Retina (tissue), 1 donor: ENCODE results near the gene DGCR8.
"Not testable (repeated sequence)": the region's sequence is repeated elsewhere in the genome, so short reads cannot be mapped to it uniquely, and the experiment has no call there.

Experiments used
- DNase-seq: peaks from one replicate; pipeline ENCODE4 v3.0.0-alpha.2; 2016

DGCR8 gene

DNA sequence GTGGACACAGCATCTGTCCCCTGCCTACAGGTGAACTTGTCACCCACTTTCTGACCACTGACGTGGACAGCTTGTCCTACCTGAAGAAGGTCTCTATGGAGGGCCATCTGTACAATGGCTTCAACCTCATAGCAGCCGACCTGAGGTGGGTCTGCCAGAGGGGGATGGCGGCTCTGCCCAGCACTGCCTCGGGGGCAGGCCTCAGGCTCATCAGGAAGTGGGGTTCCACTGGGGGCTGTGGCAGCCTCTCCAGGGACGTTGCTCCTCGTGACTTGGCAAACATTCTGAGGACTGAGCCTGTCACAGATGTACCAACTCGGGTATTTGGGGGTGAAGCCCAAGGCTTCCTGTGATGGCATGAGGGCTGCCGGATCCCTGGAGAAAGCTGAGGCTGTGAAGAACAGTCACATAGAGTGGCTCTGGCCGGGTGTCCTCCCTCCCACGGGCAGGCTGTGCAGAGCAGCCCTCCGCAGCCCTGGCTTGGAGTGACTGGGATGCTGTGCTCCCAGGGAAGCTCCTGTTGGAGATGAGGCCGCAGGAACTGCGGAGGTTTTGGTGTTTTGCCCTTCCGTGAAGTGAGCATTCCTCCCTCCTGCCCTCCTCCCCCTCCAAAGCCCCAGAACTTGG lies 26.5 kb upstream of the DGCR8 start:
- DNase-seq: no peak

DNA sequence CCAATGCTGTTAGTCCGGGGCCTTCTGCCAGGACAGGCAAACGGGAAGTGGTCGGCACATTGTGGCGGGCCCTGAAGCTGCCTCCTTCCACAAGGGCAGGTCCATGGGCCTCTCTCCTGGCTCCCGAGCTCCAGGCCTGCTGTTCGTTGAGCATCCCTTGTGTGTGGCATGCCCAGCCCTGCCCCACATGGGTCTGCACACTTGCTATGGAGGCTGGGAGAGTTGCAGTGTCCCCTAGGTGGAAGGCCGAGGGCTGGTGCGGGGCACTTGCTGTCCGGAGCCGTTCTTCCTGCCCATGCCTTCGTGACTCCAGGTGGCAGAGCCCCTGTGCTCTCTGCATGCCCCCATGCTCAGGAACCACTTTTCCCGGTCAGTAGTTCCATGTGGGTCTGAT lies 26.0 kb upstream of the DGCR8 start:
- DNase-seq: no peak

DNA sequence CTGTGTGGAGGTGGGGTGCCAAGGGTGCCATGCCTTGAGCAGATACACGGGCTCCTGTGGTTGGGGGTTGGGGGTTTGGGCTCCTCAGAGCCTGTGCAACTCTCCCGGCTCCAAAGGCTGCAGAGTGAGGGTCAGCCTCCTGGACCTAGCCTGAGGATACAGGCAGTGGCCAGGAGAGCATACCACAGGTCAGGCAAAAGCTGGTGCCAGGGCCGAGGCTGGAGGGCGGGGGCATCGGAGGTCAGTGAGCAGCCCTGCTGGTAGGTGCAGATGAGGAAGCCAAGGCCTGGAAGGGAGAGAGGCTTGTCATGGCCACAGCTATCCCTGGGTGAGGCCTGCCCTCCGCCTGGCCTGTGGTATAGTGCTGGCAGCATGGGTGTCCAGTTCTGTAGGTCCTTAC lies 25.6 kb upstream of the DGCR8 start:
- no peak for DNase-seq

DNA sequence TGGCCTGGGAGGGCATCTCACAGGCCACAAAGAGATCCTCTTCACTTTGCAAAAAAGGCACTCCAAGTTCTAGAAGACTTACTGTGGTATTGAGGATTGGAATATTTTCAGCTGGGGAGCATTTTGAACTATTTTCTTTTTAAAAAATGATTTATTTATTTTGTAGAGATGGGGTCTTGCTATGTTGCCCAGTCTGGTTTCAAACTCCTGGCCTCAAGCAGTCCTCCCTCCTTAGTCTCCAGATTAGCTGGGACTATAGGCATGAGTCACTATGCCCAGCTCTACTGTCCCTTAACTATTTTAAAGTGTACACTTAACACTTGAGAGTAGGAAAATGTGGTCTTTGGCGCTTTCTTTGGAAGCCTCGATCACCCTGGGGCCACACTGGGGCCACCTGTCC lies 24.9 kb upstream of the DGCR8 start:
- no peak for DNase-seq

DNA sequence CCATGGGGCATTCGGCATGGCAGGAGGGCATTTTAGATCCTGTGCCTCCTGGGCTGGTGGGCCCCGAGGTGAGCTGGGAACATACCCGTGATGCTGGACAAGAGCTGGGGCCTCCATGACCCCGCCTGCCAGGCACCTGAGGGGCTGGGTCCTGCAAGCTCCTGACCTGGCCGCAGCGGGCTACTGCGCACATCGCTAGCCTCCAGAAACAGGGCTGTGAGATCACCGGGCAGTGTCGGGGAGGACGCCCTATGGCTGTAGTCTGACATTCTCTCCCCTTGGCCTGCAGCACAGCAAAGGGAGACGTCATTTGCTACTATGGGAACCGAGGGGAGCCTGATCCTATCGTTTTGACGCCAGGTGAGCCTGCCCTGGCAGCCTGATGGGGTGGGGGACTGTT lies 24.4 kb upstream of the DGCR8 start:
- DNase-seq: no peak

DNA sequence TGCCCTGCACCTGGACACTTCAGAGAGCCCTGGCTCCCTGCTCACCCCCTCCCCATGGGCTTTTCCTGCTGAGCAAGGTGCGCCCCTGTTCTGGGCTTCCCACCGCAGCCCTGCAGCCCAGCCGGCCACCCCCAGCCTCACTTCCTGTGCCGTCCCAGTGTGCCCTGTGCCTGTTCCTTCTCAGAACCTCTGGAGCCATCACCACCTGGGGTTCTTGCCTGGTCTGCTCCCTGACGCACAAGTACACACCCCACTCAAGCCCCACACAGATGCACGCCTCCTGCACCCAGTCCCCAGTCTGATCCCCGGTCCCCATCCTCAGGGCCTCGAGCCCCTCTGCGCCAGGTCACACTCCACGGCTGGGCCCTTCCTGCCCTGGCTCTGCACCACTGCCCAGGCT lies 23.9 kb upstream of the DGCR8 start:
- no peak for DNase-seq

DNA sequence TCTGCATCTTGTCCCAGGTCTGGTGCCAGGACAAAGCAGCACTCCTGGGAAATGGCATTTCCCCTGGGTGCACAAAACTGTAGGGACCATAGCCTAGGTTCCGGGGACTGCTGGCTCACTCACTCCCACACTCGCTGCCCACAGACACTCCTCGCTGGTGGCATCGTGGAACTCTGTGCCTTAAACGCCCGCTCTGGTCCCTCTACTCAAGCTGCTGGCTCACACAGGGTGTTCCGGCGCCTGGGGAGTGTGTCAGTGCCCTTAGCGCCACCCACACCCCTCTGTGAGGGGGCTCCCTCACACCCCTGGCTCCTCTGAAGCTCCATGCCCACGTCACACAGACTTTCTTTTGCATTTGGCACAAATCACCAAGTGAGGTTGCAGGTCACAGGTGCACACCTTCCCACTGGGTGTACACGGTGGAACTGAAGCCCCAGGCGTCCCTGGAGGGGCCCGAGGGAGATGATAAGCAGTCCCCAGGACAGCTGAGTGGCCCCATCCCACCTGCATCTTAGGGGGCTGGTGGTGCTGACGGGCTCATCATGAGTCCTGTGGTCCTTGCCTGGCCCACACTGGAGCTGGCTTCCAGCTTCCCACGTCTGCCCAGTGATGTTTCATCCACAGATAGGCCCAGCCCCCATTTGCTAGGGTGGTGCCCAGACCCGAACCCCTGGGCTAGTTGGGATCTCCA lies 23.2 kb upstream of the DGCR8 start:
- DNase-seq: no peak

DNA sequence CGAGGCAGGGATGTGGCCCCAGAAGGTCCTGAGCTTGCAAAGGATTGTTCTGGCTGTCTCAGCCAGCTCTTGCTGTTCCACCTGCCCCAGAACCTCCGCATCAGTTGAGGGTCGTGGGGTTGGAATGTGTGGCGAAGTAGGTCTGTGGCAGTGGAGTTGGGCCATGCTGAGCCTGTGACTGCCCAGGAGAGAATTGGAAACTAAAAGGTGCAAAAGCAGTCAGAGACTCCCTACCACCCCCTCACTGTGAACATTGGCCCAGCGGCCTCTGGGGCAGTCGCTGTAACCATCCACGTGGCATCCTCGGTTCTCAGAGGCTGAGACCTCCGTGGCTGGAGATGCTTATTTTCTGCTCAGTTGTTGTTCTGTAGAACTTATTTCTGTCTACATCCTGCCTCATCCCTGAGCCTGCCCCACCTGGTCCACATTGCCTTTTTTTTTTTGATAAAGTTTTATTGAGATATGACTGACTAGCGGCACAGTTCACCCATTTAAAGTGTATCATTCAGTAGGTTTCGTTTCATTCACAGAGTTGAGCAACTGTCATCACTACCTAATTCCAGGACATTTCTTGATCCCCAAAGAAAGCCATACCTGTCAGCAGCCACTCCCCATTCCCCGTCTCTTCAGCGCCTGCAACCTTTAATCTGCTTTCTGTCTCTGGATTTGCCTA lies 22.3 kb upstream of the DGCR8 start:
- DNase-seq: no peak

DNA sequence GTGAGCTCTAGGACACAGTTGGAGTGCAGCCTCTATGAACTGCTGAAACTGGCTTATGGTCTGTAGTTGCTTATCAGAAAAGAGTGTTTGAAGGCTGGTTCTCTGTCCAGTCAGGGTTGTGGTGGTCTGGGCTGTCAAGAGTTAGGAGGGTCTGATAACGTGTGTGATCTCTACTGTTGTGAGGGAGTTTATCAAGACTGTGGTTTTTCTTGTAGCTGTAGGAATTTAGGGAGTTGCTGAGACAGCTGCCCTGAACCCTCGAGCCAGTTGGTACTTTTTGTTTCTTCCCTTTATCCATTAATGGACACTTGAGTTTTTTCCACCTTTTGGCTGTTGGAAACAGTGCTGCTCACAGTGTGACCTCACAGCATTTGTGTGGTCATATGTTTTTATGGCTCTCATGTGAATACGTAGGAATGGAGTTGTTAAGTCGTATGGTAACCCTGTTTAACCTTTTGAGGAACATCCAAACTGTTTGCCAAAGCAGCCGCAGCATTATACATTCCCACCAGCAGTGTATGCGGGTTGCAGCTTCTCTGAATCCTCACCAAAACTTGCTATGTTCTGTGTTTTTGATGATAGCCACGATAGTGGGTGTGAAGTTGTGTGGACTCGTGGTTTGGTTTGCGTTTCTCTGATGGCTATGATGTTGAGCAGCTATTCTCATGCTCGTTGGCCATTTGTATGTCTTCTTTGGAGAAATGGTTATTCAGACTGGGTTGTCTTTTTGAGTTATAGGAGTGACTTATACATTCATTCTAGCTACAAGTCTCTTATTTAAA lies 20.9 kb upstream of the DGCR8 start:
- no peak for DNase-seq

DNA sequence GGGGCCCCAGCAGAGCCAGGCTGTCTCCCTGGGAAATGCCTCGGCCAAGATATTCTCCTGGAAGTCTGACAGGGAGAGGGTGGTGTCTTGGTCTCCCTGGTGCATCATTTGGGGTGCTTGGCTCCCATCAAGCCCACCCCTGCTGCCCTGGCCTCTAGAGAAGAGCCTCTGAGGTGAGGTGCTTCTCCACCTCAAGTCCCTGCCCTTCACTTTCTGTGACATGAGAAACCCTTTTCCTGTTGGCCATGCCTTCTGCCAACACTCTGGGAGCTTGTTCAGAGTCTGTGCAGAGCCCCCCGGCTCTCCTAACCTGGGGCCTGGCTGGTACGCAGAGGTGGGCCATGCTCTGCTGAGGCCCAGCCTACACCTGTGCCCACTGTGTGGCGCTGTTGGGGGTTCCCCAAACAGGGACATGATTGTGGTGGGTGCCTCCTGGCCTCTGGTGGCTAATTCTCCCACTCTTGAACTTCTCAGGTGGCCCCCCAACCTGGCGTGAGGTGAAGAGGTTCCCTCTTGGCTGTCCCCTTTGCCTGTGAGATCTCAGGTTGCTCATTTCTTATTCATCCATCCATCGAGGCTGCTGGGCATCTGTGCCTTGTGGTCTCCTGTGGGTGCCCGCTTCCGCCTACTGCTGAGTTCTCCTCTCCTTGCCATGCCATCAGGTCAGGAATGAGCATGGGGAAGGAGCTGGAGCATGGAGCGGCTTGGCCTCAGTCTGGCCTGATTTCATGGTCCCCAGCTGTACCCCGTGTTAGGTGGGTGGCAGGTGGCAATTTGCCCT lies 19.2 kb upstream of the DGCR8 start:
- DNase-seq: no peak

DNA sequence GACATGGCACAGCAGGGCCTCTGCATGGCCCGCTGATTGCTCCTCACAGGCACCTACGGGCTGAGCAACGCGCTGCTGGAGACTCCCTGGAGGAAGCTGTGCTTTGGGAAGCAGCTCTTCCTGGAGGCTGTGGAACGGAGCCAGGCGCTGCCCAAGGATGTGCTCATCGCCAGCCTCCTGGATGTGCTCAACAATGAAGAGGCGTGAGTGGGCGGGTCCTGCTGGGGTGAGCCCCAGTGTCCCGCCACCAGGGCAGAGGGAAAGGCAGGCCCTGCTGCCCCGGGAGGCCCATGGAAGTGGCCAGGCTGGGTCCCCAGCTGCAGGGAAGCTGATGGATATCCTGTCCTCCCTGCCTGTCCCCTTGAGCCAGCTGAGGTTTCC lies 18.6 kb upstream of the DGCR8 start:
- no peak for DNase-seq

DNA sequence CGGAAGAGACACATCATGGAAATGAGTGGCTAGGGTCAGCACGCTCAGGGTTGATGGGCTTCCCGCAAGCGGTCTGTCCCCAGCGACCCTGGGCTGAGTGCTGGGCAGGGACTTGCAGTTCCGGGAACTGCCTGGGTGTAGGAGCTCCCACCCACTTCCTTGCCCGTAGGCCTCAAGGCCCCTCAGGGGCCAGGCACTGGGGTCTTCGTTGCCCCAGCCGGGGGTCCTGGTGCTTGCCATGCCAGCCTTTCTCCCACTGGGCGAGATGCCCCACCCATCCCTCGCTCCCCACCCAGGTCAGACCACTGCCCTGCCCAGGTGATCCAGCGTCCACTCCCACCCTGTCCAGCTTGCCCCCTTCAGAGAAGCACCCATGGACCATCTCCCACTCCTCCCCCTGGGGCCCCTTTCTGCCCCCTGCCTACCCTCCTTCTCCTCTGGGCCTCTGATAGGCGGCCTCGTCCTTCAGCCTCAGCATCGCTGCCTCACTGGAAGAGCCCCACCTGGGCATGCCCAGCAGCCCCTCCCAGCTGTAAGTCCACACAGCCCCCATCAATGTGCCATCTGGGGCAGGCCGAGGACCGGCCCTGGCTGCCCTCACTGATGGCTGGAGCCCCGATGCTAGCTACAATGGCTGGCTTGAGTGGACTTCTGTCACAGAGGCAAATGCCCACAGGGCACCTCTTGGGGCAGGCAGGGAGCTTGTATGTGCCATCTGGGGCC lies 17.8 kb upstream of the DGCR8 start:
- no peak for DNase-seq

DNA sequence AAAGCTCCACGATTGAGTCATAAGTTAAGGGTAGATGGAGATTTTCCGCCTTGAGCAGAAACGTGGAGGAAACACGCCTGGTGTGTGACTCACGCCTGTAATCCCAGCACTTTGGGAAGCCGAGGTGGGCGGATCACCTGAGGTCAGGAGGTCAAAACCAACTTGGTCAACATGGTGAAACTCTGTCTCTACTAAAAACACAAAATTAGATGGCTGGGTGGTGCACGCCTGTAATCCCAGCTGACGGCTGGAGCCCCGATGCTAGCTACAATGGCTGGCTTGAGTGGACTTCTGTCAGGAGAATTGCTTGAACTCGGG lies 17.3 kb upstream of the DGCR8 start:
- DNase-seq: no peak

DNA sequence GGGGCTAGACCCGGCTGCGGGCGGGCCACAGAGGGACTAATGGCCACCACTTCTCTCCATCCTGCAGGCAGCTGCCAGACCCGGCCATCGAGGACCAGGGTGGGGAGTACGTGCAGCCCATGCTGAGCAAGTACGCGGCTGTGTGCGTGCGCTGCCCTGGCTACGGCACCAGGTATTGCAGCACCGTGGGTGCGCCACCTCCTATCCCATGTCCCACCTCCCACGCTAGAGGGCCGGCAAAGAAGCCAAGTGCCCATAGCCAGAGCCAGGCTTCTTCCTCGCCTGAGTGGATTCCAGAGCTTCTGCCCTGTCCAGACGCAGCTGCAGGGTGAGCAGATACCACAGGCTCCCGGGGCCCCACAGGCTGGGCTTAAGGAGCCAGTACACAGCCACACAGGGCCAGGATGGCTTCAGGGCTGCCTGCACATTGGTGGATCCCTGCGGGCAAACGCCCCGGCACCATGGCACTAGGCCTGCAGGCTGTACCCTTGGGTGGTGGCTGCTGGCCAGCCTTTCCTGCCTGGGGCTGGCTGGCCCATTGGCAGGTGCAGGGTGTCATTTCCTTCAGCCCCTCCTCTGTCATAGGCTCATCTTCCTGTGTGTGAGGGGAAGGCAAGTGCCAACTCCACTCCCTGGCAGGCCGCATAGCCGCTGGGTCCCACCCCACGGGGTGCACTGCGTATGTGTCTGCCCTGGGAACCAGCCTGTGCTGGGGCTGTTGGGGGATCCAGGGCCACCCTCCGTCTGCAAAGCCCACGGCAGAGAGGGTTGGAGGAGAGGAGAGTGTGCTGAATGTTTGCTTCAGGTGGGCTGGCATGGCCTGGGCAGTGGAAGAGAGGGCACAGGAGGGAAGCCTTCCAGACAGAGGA lies 16.5 kb upstream of the DGCR8 start:
- DNase-seq: no peak

DNA sequence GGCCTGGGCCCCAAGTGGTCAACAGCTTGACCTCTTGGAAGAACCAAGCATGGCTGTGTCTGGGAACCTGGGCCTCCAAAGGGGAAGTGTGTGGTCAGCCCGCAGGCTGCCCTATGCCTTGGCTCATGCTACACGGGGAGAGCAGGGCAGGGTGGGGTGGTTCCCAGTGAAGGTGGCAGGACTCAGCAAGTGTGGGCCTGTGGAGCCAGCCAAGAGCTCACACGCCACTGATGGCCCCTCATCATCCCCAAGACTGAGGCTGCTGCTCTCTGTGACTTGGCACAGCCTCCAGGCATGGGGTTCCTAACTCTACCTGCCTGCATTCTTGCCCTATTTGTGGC lies 15.9 kb upstream of the DGCR8 start:
- no peak for DNase-seq

DNA sequence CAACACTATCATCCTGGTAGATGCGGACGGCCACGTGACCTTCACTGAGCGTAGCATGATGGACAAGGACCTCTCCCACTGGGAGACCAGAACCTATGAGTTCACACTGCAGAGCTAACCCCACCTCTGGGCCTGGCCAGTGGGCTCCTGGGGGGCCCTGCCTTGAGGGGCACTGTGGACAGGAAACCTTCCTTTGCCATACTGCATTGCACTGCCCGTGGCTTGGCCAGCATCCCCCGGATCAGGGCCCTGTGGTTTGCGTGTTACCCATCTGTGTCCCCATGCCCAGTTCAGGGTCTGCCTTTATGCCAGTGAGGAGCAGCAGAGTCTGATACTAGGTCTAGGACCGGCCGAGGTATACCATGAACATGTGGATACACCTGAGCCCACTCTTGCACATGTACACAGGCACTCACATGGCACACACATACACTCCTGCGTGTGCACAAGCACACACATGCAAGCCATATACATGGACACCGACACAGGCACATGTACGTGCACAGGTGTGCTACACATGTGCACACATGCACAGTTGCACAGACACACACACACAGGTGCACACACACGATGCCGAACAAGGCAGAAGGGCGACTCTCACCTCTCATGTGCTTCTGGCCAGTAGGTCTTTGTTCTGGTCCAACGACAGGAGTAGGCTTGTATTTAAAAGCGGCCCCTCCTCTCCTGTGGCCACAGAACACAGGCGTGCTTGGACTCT lies 15.3 kb upstream of the DGCR8 start:
- no peak for DNase-seq

DNA sequence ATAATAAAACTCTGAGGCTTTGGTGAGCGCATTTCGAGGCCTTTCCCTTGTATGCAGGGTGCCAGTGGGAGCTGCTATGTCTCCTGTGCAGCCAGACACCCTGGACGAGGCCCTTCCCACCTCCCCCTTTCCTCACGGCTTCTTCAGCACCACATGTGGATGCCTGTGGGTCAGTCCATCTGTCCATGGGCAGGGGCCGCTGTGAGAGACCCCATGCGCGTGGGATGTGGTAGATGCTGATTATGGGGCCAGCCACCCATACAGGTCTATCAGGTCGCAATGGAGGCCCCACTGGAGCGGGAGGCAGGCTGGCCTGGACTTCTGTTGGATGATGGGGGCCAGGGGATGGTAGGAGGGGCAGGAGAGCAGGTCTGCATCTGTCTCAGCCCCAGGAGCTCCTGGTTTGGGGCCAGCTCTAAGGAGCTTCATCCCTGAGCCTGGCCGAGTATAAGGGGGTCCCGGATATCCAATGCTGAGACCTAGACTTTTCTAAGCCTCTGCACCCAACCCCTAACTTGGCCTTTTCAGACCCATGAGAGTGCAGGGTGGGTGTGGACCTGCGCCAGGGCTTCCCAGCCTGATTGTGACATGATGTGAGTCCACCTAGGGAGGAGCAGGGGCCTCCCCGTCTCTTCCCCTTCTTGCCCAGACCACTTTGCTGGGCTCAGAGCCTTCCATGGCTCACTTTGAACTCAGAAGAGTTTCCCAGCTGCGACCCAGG lies 14.0 kb upstream of the DGCR8 start:
- no peak for DNase-seq

DNA sequence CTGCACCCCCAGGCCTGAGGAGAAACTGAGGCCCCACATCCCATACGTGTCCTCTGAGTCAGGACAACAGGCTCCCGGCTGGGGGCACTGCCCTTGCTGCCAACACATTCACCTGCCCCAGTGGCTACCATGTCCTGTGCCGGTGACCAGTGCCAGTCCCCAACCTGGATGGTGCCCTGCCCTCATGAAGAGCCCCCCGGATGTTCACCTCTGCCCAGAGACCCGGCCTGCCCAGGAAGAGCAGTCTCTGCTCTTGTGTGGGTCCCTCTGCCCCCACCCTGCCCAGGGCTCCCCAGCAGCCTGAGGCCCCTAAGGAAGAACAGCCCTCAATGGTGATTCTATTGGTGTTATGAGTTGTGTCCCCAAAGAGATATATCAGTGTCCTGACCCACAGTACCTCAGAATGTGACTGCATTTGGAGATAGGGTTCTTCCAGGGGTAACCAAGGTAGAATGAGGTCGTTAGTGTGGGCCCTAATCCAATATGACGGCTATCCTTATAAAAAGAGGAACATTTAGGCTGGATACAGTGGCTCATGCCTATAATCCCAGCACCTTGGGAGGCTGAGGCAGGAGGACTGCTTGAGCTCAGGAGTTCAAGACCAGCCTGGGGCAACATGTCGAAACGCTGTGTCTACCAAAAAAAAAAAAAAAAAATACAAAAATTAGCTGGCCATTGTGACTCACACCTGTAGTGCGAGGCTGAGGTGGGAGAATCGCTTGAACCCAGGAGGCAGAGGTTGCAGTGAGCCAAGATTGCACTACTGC lies 13.2 kb upstream of the DGCR8 start:
- DNase-seq: no peak

DNA sequence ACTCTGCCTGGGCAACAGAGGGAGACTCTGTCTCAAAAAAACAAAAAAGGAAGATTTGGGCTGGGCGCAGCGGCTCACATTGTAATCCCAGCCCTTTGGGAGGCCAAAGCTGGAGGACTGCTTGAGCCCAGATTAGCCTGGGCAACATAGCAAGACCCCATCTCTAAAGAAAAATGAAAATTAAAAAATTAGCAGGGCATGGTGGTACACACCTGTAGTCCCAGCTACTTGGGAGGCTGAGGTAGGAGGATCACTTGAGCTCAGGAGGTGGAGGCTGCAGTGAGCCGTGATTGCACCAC lies 12.7 kb upstream of the DGCR8 start:
- DNase-seq: not testable (repeated sequence)

DNA sequence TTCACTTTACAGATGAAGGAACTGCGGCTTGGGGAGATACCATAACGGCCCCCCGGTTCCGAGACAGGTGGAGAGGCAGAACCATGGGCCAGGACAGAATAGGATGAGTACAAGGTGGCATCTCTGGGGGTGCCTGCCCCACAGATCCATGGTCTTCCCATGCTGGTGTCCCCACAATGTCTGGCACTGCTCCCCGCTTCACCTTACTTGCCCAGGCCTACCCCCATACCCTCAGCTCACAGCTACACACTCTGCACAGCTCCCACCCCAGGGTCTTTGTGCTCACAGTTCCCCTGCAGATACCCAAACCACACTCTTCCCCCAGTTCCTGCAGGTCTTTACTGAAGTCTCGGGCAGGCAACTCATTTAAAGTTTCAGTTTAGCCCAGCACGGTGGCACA lies 11.4 kb upstream of the DGCR8 start:
- DNase-seq: no peak
